Astrocyte of the spinal cord (primary cell): ENCODE results near the gene KBTBD8.

Experiments
- DNase-seq: peaks from one replicate; pipeline ENCODE4 v3.0.0; 2011; ENCODE audit warnings: low read depth, low spot score
- H3K4me3 ChIP-seq: 2 replicates; pipeline ENCODE4 v1.5.1; 2011; ENCODE audit warnings: low read depth, mild to moderate bottlenecking, low read length, moderate library complexity
- CTCF ChIP-seq: IDR thresholded peaks from 2 replicates; pipeline ENCODE4 v1.5.1; 2012; ENCODE audit warnings: low read depth, mild to moderate bottlenecking, low read length, inconsistent platforms
- in situ Hi-C: cut with HindIII; loops from 2 replicates; pipeline ENCODE4 v1.10.0; 2017; ENCODE audit warnings: low sequenced_read_pairs

Gene KBTBD8

DNA sequence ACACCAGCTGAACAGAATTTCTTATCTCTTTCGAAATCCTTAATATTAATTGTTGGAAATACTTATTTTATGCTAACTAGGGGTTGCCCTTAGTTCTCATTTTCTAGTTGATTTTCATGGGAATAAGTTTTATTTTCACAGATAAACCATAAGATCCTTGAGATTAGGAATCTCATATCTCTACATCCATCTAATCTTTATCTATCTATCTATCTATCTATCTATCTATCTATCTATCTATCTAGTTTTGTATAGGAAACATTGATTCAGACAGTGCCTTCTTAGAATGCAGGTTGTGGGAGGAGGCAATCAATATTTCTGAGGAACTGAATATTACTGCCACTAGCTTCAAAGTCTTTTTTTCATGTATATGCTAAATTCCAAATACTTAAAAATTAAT lies 3.5 kb upstream of the KBTBD8 start:
- in situ Hi-C loops: no loop called here
- DNase-seq: no peak
- no peak overlapping the region for H3K4me3 ChIP-seq
- no peak for TF ChIP-seq CTCF

GRCh38 chr3:66996696-66997095 lies 1.4 kb upstream of the KBTBD8 start:
- in situ Hi-C loops: no loop called here
- no peak for TF ChIP-seq CTCF
- H3K4me3 ChIP-seq: no peak overlapping the region
- DNase-seq: no peak

DNA sequence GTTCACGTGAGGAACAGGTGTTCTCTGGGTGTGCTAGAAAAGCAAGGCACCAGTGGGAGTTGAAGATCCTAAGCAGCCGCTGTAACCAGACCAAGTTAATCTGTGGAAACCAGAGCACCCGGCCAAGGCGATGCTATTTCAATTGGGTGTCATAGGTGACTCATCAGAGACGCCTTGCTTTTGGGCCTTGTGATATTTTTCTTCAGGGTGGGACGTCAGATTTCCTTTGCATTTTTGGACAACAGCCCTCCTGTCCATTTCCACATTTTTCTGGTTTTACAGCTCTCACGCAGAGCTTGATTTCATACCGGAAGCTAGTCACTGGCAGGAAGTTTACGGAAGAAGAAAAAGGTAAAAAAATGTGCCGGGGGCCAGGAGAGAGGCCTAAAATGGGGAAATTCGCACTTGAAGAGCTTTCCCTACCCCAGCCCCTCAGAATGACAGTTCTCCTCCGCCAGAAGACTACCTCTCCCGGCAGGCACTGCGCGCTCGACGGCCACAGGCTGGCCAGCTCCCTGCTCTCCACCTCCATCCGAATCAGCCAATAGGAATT lies 471 bp upstream of the KBTBD8 start:
- peak overlapping the region; percentile 39 for H3K4me3 ChIP-seq
- in situ Hi-C loops: no loop called here
- no peak for DNase-seq
- TF ChIP-seq CTCF: no peak

DNA sequence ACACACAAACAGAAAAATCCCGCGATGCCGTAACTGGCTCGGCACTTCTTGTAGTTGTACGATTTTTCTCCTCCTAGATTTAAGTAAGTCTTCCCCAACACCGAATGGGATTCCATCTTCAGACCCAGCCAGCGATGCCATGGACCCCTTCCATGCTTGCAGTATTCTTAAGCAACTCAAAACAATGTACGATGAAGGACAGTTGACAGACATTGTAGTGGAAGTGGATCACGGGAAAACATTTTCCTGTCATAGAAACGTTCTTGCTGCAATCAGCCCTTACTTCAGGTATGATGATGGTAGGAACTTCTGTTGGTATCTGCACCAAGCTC lies 763 bp downstream of the KBTBD8 start:
- no peak for TF ChIP-seq CTCF
- H3K4me3 ChIP-seq: peak overlapping the region; percentile 77
- in situ Hi-C loops: no loop called here
- peak; percentile 40 for DNase-seq

- in situ Hi-C loops: no loop called here
- no peak overlapping the region for H3K4me3 ChIP-seq
- DNase-seq: peak; percentile 20
- TF ChIP-seq CTCF: no peak
Measured at GRCh38 chr3:67000009-67000408, 1.9 kb downstream of the KBTBD8 start.

GRCh38 chr3:67001086-67001861 lies 3.2 kb downstream of the KBTBD8 start:
- no peak for TF ChIP-seq CTCF
- DNase-seq: no peak
- H3K4me3 ChIP-seq: no peak overlapping the region
- in situ Hi-C loops: no loop called here
